Measurements from ENCODE around the gene GABRG3.

GABRG3 gene

GRCh38 chr15:27561816-27562215 is 590.8 kb downstream of the GABRG3 start:
- no peak overlapping the region for H3K4me3 ChIP-seq (replicated peaks; ENCODE audit: insufficient read depth, low read length)
- no peak for DNase-seq (ENCODE audit: low read depth in 1 of 2, low spot score in 1 of 2)
- H3K27me3 ChIP-seq (ENCODE audit: insufficient read depth, poor library complexity, severe bottlenecking): no peaks in the 10 kb centered on the region
- H3K27ac ChIP-seq (replicated peaks): no peak overlapping the region
- TF ChIP-seq CTCF (IDR thresholded peaks at IDR 0.05; ENCODE audit: insufficient read depth, low read length) (no peak), REST (IDR thresholded peaks at IDR 0.05; ENCODE audit: insufficient replicate concordance, low read depth) (no peak)

DNA sequence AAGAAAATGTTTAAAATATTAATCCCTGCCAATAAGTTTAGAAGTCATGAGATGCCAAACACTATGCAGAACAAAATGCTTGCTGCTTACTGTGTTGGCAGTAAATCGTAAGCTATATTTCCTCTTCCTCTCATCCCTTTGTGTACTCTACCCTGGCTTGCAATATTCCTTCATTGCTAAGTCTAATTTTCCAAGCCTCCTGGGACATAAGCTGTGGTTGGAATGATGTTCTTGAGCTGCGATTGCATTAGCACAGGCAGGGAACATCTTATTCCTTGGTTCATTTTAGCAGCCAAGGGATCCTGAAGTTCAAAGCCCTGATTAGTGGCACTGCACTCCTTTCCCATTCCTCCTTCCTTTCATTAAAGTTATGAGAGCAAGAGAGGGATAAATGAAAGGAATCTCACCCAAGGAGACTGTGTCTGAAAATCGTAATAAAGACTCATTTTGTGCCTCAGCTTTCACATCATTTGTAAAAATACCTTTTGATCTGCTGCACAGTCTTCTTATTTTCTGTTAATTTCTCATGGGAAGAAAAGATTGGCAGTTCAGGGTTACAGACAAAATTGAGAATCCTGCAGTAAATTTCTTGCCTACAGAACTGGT is 592.9 kb downstream of the GABRG3 start:
- Histone ChIP-seq H3K27ac (replicated peaks) (no peak overlapping the region), H3K4me3 (replicated peaks; ENCODE audit: insufficient read depth, low read length) (no peak overlapping the region), H3K27me3 (ENCODE audit: insufficient read depth, poor library complexity, severe bottlenecking) (no peaks in the 10 kb centered on the region)
- DNase-seq (ENCODE audit: low read depth in 1 of 2, low spot score in 1 of 2): no peak
- no peak for TF ChIP-seq CTCF (IDR thresholded peaks at IDR 0.05; ENCODE audit: insufficient read depth, low read length)
- TF ChIP-seq GABPA (IDR thresholded peaks at IDR 0.05; ENCODE audit: low read depth): no peak
- TF ChIP-seq SPI1 (IDR thresholded peaks at IDR 0.05; ENCODE audit: borderline replicate concordance, low read depth): no peak
- TF ChIP-seq REST (IDR thresholded peaks at IDR 0.05; ENCODE audit: insufficient replicate concordance, low read depth): no peak
- TF ChIP-seq POLR2AphosphoS5 (IDR thresholded peaks at IDR 0.05; ENCODE audit: low read depth): no peak

GRCh38 chr15:27564656-27565055 is 593.7 kb downstream of the GABRG3 start:
- Histone ChIP-seq H3K27me3 (ENCODE audit: insufficient read depth, poor library complexity, severe bottlenecking) (no peaks in the 10 kb centered on the region), H3K27ac (replicated peaks) (no peak overlapping the region), H3K4me3 (replicated peaks; ENCODE audit: insufficient read depth, low read length) (no peak overlapping the region)
- DNase-seq (ENCODE audit: low read depth in 1 of 2, low spot score in 1 of 2): no peak
- no peak for TF ChIP-seq CTCF (IDR thresholded peaks at IDR 0.05; ENCODE audit: insufficient read depth, low read length)
- TF ChIP-seq POLR2AphosphoS5 (IDR thresholded peaks at IDR 0.05; ENCODE audit: low read depth): no peak
- TF ChIP-seq GABPA (IDR thresholded peaks at IDR 0.05; ENCODE audit: low read depth): no peak
- TF ChIP-seq REST (IDR thresholded peaks at IDR 0.05; ENCODE audit: insufficient replicate concordance, low read depth): no peak
- TF ChIP-seq SPI1 (IDR thresholded peaks at IDR 0.05; ENCODE audit: borderline replicate concordance, low read depth): no peak

Data from HL-60 (cell line).